Hematopoietic multipotent progenitor cell treated with erythropoietin and hydrocortisone succinate and interleukin-3 and kit ligand, for 8 days (in vitro differentiated cells): ENCODE data around the gene ZFPM1.

ENCODE experiments used
- DNase-seq: peaks from one replicate; pipeline ENCODE4 v3.0.0-alpha.2; 2015

Gene ZFPM1

GRCh38 chr16:88545781-88546180, 92.7 kb downstream of the ZFPM1 start:
- DNase-seq = no peak

GRCh38 chr16:88548131-88548874, 95.2 kb downstream of the ZFPM1 start:
- no peak for DNase-seq

GRCh38 chr16:88548985-88549384, 95.9 kb downstream of the ZFPM1 start:
- DNase-seq = no peak

GRCh38 chr16:88549671-88550245, 96.7 kb downstream of the ZFPM1 start:
- no peak for DNase-seq

GRCh38 chr16:88550246-88550661, 97.2 kb downstream of the ZFPM1 start:
- no peak for DNase-seq

- DNase-seq = no peak
Observed at GRCh38 chr16:88552166-88552565, 99.1 kb downstream of the ZFPM1 start.

- no peak for DNase-seq
Observed at GRCh38 chr16:88552815-88553214, 99.7 kb downstream of the ZFPM1 start.

GRCh38 chr16:88553739-88554138, 100.7 kb downstream of the ZFPM1 start:
- no peak for DNase-seq

- no peak for DNase-seq
Observed at GRCh38 chr16:88554711-88555264, 101.7 kb downstream of the ZFPM1 start.

- DNase-seq = no peak
Observed at GRCh38 chr16:88556294-88556988, 103.4 kb downstream of the ZFPM1 start.

GRCh38 chr16:88558457-88559442, 105.7 kb downstream of the ZFPM1 start:
- DNase-seq = peak; percentile 68

GRCh38 chr16:88560714-88561484, 107.8 kb downstream of the ZFPM1 start:
- peak; percentile 45 for DNase-seq

GRCh38 chr16:88561485-88562359, 108.6 kb downstream of the ZFPM1 start:
- DNase-seq = peak; percentile 54

GRCh38 chr16:88566158-88566557, 113.1 kb downstream of the ZFPM1 start:
- DNase-seq = peak; percentile 65

GRCh38 chr16:88568710-88569613, 115.9 kb downstream of the ZFPM1 start:
- DNase-seq = no peak

- DNase-seq = peak; percentile 35
Observed at GRCh38 chr16:88569614-88569984, 116.5 kb downstream of the ZFPM1 start.

- DNase-seq = peak; percentile 93
Observed at GRCh38 chr16:88569985-88570690, 117.1 kb downstream of the ZFPM1 start, which contains the start of gene ZC3H18. Gene ZC3H18 (plus strand): TSS chr16:88570403. CDS start chr16:88577124, 6,721 bp downstream.

GRCh38 chr16:88570691-88571092, 117.6 kb downstream of the ZFPM1 start:
- DNase-seq = peak; percentile 52

GRCh38 chr16:88575251-88575650, 122.2 kb downstream of the ZFPM1 start:
- DNase-seq = no peak
